Adrenal gland (tissue), 12 donors: ENCODE measurements around the gene ZNF678. TPM values are rescaled to one million over a fixed set of nuclear protein-coding genes. Genes with fewer than 3 reads are reported as not detected.

ENCODE experiments used
- DNase-seq, 7 donors: peaks; one replicate each; pipeline ENCODE4 v3.0.0-alpha.2; 2019 to 2020
- H3K27ac ChIP-seq, 5 donors: fragments of 200-600 bp; sonication (generic) in 4 of 5; 1 replicate in 3 of 5; 2 replicates in 2 of 5; pipeline versions ENCODE4 v1.5.1 to v1.8.0; 2016 to 2020; ENCODE audit warnings: mild to moderate bottlenecking in 1 of 5
- H3K27me3 ChIP-seq: fragments of 200-600 bp; 2 replicates; pipeline ENCODE4 v1.8.0; 2021
- H3K36me3 ChIP-seq, 2 donors: fragments of 200-600 bp; replicated peaks in 1 of 2; 1 replicate in 1 of 2; 2 replicates in 1 of 2; pipeline versions ENCODE4 v1.5.1 to v1.8.0; 2018 to 2022
- H3K4me1 ChIP-seq, 2 donors: fragments of 200-600 bp; replicated peaks in 1 of 2; 1 replicate in 1 of 2; 2 replicates in 1 of 2; pipeline versions ENCODE4 v1.5.1 to v1.8.0; 2018 to 2021
- H3K4me3 ChIP-seq, 4 donors: fragments of 200-600 bp; sonication (generic) in 3 of 4; one replicate each; pipeline ENCODE4 v1.5.1; 2016 to 2018
- H3K9me3 ChIP-seq, 3 donors: fragments of 200-600 bp; sonication (generic) in 1 of 3; replicated peaks in 1 of 3; 1 replicate in 2 of 3; 2 replicates in 1 of 3; pipeline versions ENCODE4 v1.5.1 to v1.8.0; 2016 to 2021
- POLR2A ChIP-seq, 2 donors: fragments of 450-650 bp; IDR thresholded peaks; one replicate each; pipeline ENCODE4 v1.6.1; 2017; ENCODE audit warnings: antibody characterized with exemption in 2 of 2, mild to moderate bottlenecking in 2 of 2, moderate library complexity in 1 of 2
- WGBS, 4 donors: extraction: QIAGEN DNeasy Blood & Tissue Kit in 2 of 4; methylation state at CpG; one replicate each; pipeline versions ENCODE4 v1.1.5 to v1.1.7; 2013 to 2017; 5-methylcytosine and 5-hydroxymethylcytosine counted together
- intact Hi-C, 2 donors: fragments of 100-400 bp; cut with DNase I; formaldehyde crosslinking; loops; one replicate each; pipeline versions ENCODE4 v1.14.1 to v1.15.0; 2022 to 2023
- polyA plus RNA-seq, 3 donors: library from polyadenylated mRNA; stranded (reverse); fragments of 200-250 nt in 2 of 3; fragments of 350-450 nt in 1 of 3; fragmentation: Illumina TruSeq in 1 of 3; extraction: RNeasy Lipid Tissue Mini Kit (QIAGEN cat#74804) in 1 of 3; gene quantifications; one replicate each; pipeline ENCODE4 v1.2.3, GENCODE V29; 2013 to 2014
- total RNA-seq, 9 donors: library from RNA; depleted of rRNA in 4 of 9; stranded (reverse); fragments of >200 nt in 4 of 9; fragments of 120-200 nt in 1 of 9; fragmentation: NEBNext Ultra II Directional in 1 of 9; extraction: Animal tissue kit (Norgen Biotek cat#: 25700) in 1 of 9; gene quantifications; one replicate each; pipeline versions ENCODE4 v1.1.0 to v1.2.4, GENCODE V29; 2013 to 2023
- TF ChIP-seq, protein P1 (sequence below), 6 experiments: fragments of 450-650 bp in 4 of 6; fragments of 200-600 bp in 2 of 6; sonication (generic) in 1 of 6; IDR thresholded peaks; 1 replicate in 5 of 6; 2 replicates in 1 of 6; pipeline versions ENCODE4 v1.5.1 to v1.8.0; 2016 to 2021; ENCODE audit warnings: antibody characterized with exemption in 6 of 6, mild to moderate bottlenecking in 2 of 6, moderate library complexity in 1 of 6
- donor health status: healthy with polysubstance abuse.
- donor health status: Bipolar disorder and iron deficiency.
- donor health status: DM: yes; HTN: yes; CAD: no.
- donor health status: DM: no; HTN: no; CAD: no.
- donor health status: DM: no; HTN: no; CAD: no.
- donor health status: DM: yes; HTN: yes; CAD: no.

ZNF678 gene
- total and polyA plus RNA-seq, 12 donors = 0.81 to 14.0 (median 5.5) TPM

- Histone ChIP-seq H3K9me3 (peaks cover 0 to 3% (median 0%) of the 10 kb centered on the region in 3 donors), H3K4me3 (peak overlapping the region in 2 of 4 donors; percentile 89 to 93), H3K27ac (peak overlapping the region in 3 of 5 donors; percentile 60 to 80 (median 67)), H3K36me3 (no peaks in the 10 kb centered on the region), H3K4me1 (peaks cover 5 to 9% of the 10 kb centered on the region in 2 donors), H3K27me3 (no peaks in the 10 kb centered on the region)
- TF ChIP-seq, protein P1, sequence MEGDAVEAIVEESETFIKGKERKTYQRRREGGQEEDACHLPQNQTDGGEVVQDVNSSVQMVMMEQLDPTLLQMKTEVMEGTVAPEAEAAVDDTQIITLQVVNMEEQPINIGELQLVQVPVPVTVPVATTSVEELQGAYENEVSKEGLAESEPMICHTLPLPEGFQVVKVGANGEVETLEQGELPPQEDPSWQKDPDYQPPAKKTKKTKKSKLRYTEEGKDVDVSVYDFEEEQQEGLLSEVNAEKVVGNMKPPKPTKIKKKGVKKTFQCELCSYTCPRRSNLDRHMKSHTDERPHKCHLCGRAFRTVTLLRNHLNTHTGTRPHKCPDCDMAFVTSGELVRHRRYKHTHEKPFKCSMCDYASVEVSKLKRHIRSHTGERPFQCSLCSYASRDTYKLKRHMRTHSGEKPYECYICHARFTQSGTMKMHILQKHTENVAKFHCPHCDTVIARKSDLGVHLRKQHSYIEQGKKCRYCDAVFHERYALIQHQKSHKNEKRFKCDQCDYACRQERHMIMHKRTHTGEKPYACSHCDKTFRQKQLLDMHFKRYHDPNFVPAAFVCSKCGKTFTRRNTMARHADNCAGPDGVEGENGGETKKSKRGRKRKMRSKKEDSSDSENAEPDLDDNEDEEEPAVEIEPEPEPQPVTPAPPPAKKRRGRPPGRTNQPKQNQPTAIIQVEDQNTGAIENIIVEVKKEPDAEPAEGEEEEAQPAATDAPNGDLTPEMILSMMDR (IDR thresholded peaks at IDR 0.05) = peak; percentile 51 to 99 (median 82)
- TF ChIP-seq POLR2A (IDR thresholded peaks at IDR 0.05) = peak; percentile 24 to 33
- DNase-seq = peak; percentile 87 to 93 (median 90)
- WGBS, 4 donors = 4 to 74% (median 11%) methylated on average over 5 to 84 of the region's 84 CpGs
- intact Hi-C loops = loop anchor here in 1 of 2 donors (5.0 kb wide), 1 partner anchor 60 kb away; no protein-coding TSS in a partner anchor
These were observed 20.9 kb upstream of the ZNF678 start for GRCh38 chr1:227542153-227543120.

DNA sequence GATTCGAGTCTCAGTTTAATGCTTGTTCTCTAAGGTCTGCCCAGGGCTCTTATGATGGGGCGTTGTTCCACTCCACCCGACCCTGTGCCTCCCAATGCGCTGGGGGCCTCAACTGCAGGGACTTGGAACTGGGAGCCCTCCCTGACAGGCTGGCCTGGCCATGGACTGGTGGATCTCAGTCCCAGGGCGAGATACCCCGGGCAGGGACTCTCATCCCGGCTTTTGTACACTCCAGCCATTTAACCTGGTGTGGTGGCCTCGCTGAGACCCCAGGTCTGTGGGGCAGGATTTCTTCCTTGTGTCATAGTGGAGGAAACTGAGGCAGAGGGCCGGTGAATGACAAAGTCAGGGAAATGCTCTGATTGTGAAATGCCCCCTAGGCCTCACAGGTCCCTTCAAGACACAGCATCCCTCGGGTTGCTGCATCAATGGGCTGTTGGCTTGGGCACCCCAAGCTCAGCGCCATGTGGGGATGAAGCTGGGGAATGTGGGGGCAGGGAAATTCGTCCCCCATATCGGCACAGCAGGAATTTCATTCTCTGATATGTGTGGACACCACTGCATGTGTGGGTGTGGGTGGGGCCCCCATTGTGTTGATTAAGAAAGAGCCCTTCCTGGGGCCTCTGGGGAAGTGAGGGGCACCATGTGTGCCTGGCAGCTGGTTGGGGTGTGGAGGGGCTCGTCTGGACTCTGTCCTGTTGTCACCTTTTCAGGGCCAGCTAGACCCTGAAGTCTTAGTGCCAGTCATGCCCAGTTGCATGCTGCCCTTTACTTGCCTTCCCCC lies 19.9 kb upstream of the ZNF678 start:
- no peak for TF ChIP-seq POLR2A (IDR thresholded peaks at IDR 0.05)
- TF ChIP-seq, protein P1 (IDR thresholded peaks at IDR 0.05) = no peak
- Histone ChIP-seq H3K27me3 (no peaks in the 10 kb centered on the region), H3K36me3 (no peaks in the 10 kb centered on the region), H3K9me3 (no peaks in the 10 kb centered on the region), H3K27ac (no peak overlapping the region), H3K4me1 (peaks cover 5 to 9% of the 10 kb centered on the region in 2 donors), H3K4me3 (peak overlapping the region in 1 of 4 donors; percentile 89)
- 89 to 91% (median 90%) methylated on average over 12 to 14 of the region's 14 CpGs for WGBS, 4 donors
- intact Hi-C loops = loop anchor here in 1 of 2 donors (5.0 kb wide), 1 partner anchor 61 kb away; no protein-coding TSS in a partner anchor
- no peak for DNase-seq

- Histone ChIP-seq H3K36me3 (no peaks in the 10 kb centered on the region), H3K9me3 (no peaks in the 10 kb centered on the region), H3K4me3 (no peak overlapping the region), H3K4me1 (peaks cover 5 to 9% of the 10 kb centered on the region in 2 donors), H3K27ac (no peak overlapping the region), H3K27me3 (no peaks in the 10 kb centered on the region)
- intact Hi-C loops = loop anchor here in 1 of 2 donors (5.0 kb wide), 1 partner anchor 62 kb away; no protein-coding TSS in a partner anchor
- TF ChIP-seq, protein P1 (IDR thresholded peaks at IDR 0.05) = no peak
- no peak for TF ChIP-seq POLR2A (IDR thresholded peaks at IDR 0.05)
- 92 to 100% (median 97%) methylated on average over 1 to 9 of the region's 9 CpGs for WGBS, 4 donors
- DNase-seq = no peak
These were observed 19.0 kb upstream of the ZNF678 start for GRCh38 chr1:227544067-227545050.
